Activated T-cell treated with anti-CD3 and anti-CD28 coated beads, Interleukin-2, amount 50 U/mL, for 24 hours (primary cell): ENCODE results near the gene SPACA5.

ENCODE experiments used
- DNase-seq: peaks from one replicate; pipeline ENCODE4 v3.0.0-alpha.2; 2020
- H3K27ac Mint-ChIP-seq: 2 replicates; pipeline ENCODE4 v1.8.0; 2020; ENCODE audit warnings: mild to moderate bottlenecking, mixed read lengths
- H3K27me3 Mint-ChIP-seq: 2 replicates; pipeline ENCODE4 v1.8.0; 2020; ENCODE audit warnings: mixed read lengths
- H3K36me3 Mint-ChIP-seq: 2 replicates; pipeline ENCODE4 v1.8.0; 2020; ENCODE audit warnings: low read depth, mixed read lengths
- H3K4me1 Mint-ChIP-seq: 2 replicates; pipeline ENCODE4 v1.8.0; 2020; ENCODE audit warnings: low read depth, mixed read lengths
- H3K4me3 Mint-ChIP-seq: 2 replicates; pipeline ENCODE4 v1.8.0; 2020; ENCODE audit warnings: mild to moderate bottlenecking, moderate library complexity, mixed read lengths
- H3K9me3 Mint-ChIP-seq: 2 replicates; pipeline ENCODE4 v1.8.0; 2020; ENCODE audit warnings: mixed read lengths

The SPACA5 gene

DNA sequence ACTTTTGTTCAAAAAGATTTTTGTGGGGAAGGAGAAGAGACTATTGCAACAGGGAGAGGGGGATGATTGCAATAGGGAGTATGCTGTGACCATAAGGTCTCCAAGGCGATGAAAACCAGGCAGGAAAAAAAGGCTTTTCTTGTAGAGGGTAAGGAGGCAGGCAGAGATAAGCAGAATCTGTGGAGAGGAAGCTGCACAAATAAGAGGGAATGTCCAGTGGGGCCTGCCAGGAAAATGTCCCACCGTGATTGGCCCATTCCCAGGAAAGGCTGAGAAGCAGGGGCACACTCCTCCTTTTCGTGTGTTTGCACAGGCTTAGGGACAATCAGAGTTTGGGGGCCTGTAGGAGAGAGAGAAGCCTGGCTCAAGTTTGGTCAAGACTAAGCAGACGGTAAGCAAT lies 29.1 kb downstream of the SPACA5 start:
- no peak overlapping the region for H3K4me3 Mint-ChIP-seq
- no peaks in the 10 kb centered on the region for H3K4me1 Mint-ChIP-seq
- H3K9me3 Mint-ChIP-seq, result no peaks in the 10 kb centered on the region
- peaks cover 15% of the 10 kb centered on the region for H3K27me3 Mint-ChIP-seq
- H3K36me3 Mint-ChIP-seq, result no peaks in the 10 kb centered on the region
- no peak overlapping the region for H3K27ac Mint-ChIP-seq
- DNase-seq, result no peak

- no peak for DNase-seq
- Mint-ChIP-seq H3K4me1 (no peaks in the 10 kb centered on the region), H3K27ac (no peak overlapping the region), H3K36me3 (no peaks in the 10 kb centered on the region), H3K27me3 (peaks cover 26% of the 10 kb centered on the region), H3K4me3 (no peak overlapping the region), H3K9me3 (no peaks in the 10 kb centered on the region)
Observed at GRCh38 chrX:48043056-48043455, 36.3 kb downstream of the SPACA5 start.

DNA sequence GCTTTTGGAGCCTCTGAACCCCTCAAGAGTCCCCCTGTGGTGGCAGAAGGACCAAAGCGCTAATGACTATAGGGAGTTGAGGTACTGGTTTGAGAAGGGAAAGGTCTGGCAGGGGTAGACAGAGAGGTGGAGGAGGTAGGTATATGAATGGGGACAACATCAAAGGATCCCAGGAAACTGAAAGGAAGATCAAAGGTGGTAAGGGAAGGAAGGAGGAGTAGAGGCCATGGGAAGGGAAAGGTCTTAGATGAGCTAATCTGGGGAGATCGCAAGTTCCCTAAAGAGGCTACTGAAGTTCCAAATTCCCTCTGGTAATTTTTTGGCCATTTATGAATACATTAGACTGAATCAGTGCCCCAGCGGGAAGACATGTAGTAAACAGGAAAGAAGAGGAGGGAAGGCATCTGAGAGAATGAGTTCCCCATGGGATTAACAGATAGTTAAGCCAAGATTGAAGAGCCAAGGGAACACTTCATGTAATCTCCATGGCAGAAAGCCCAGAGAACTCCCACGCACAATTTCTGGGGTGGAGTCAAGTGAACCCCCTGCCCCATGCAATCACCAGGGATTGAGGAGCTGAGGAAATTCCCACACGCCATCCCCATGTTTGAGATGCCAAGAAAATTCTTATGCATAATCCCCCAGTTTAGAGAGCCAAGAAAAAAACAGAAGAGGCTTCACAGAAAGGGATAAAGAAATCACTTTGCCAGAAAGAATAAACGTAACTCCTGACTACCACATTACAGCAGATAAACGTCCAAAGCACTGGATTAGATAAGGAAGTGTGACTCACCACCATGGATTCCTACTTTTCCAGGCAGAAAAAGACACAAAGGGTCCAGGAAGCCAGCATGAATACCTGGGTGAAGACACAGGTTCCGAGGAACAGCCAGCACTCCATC lies 38.9 kb downstream of the SPACA5 start:
- Mint-ChIP-seq H3K4me3 (no peak overlapping the region), H3K36me3 (no peaks in the 10 kb centered on the region), H3K27ac (no peak overlapping the region), H3K4me1 (no peaks in the 10 kb centered on the region), H3K27me3 (peaks cover 29% of the 10 kb centered on the region), H3K9me3 (no peaks in the 10 kb centered on the region)
- DNase-seq, result no peak

DNA sequence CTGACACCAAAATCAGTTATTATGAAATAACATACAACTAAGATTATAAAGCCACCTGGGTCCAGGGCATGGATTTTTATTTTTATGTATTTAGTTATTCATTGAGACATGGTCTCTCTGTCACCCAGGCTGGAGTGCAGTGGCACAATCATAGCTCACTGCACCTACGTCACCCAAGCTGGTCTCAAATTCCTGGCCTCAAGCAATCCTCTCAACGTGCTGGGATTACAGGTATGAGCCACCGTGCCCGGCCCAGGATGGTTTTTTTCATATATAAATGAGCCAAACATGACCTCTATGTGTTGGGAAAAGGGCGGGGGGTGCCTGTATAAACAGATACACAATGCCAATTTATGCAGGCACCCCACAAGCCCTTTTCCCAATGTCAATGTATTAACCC lies 40.1 kb downstream of the SPACA5 start:
- no peak overlapping the region for H3K27ac Mint-ChIP-seq
- H3K4me3 Mint-ChIP-seq, result no peak overlapping the region
- no peaks in the 10 kb centered on the region for H3K4me1 Mint-ChIP-seq
- H3K9me3 Mint-ChIP-seq, result no peaks in the 10 kb centered on the region
- DNase-seq, result no peak
- peaks cover 31% of the 10 kb centered on the region for H3K27me3 Mint-ChIP-seq
- no peaks in the 10 kb centered on the region for H3K36me3 Mint-ChIP-seq

GRCh38 chrX:48058621-48059295 lies 52.0 kb downstream of the SPACA5 start:
- Mint-ChIP-seq H3K9me3 (peaks cover 33% of the 10 kb centered on the region), H3K27ac (no peak overlapping the region), H3K4me1 (no peaks in the 10 kb centered on the region), H3K36me3 (peaks cover 44% of the 10 kb centered on the region), H3K4me3 (no peak overlapping the region), H3K27me3 (peaks cover 17% of the 10 kb centered on the region)
- no peak for DNase-seq

GRCh38 chrX:48059296-48059639 lies 52.5 kb downstream of the SPACA5 start:
- Mint-ChIP-seq H3K27ac (no peak overlapping the region), H3K4me3 (no peak overlapping the region), H3K36me3 (peaks cover 44% of the 10 kb centered on the region), H3K27me3 (peaks cover 17% of the 10 kb centered on the region), H3K9me3 (peaks cover 33% of the 10 kb centered on the region), H3K4me1 (no peaks in the 10 kb centered on the region)
- no peak for DNase-seq
